ENCODE data around the gene APBB2.
"Not testable (repeated sequence)": the region's sequence is repeated elsewhere in the genome, so short reads cannot be mapped to it uniquely, and the experiment has no call there.

APBB2 gene

GRCh38 chr4:41060352-41061334 is 153.7 kb downstream of the APBB2 start:
- DNase-seq (ENCODE audit: low spot score): no peak

DNA sequence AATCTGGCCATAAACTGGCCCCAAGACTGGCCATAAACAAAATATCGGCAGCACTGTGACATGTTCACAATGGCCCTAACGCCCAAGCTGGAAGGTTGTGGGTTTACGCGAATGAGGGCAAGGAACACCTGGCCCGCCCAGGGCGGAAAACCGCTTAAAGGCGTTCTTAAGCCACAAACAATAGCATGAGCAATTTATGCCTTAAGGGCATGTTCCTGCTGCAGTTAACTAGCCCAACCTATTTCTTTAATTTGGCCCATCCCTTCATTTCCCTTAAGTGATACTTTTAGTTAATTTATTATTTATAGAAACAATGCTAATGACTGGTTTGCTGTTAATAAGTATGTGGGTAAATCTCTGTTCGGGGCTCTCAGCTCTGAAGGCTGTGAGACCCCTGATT is 154.9 kb downstream of the APBB2 start:
- not testable (repeated sequence) for DNase-seq (ENCODE audit: low spot score)

DNA sequence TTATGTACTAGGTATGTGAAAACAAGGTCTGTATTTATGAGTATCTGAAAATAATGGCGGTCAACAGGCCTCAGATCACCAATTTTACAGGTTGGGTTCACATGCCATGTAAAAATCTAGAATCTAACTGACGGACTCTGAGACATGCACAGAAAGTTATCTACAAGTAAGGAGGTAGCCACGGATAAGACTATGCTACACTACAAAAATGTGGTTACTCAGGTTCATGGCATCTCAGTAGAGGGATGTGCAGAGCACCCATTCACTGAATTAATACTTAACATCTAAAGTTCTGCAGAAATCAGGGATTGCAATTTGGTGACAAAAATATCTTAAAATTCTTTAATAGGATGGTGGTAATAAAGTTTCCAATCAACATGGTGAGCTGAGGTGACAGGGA is 155.9 kb downstream of the APBB2 start:
- DNase-seq (ENCODE audit: low spot score): no peak

DNA sequence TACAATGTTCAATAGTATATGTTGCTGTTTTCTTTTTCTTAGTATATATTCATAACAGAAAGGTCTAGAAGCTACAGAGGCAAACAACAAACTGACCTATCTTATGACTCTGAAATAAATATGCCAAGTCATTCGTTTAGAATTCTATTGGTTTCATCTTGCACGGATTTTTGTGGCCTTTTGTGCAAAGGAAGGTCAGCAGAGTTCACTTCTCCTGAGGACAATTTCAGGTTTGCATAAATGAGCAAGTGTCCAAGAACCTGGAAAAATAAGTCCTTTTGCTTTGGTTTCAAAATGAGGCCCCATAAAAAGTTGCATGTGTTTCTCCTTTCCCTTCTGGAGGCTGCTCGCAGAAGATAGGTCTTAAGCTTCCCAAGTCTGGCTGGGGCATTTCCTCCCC is 156.9 kb downstream of the APBB2 start:
- DNase-seq (ENCODE audit: low spot score): no peak

- no peak for DNase-seq (ENCODE audit: low spot score)
Measured at GRCh38 chr4:41052287-41052686, 162.1 kb downstream of the APBB2 start.

GRCh38 chr4:41050880-41051775 is 163.2 kb downstream of the APBB2 start:
- DNase-seq (ENCODE audit: low spot score): peak; percentile 44

DNA sequence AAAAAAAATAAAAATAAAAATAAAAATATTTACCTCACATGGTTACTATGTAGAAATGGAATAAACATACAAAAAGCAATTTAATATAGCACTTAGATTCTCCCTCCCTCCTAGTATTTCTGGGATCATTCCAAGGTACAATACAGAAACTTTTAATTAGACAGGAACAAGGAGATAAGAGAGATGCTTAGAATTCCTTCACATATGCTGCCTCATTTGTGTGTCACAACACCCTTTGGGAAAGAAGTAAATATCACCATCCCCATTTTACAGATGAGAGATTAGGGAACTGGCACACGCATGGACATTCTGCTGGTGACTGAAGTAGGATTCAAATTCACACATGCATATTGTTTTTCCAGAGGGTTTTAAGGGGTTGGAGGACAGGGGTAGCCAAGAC is 164.2 kb downstream of the APBB2 start:
- no peak for DNase-seq (ENCODE audit: low spot score)

DNA sequence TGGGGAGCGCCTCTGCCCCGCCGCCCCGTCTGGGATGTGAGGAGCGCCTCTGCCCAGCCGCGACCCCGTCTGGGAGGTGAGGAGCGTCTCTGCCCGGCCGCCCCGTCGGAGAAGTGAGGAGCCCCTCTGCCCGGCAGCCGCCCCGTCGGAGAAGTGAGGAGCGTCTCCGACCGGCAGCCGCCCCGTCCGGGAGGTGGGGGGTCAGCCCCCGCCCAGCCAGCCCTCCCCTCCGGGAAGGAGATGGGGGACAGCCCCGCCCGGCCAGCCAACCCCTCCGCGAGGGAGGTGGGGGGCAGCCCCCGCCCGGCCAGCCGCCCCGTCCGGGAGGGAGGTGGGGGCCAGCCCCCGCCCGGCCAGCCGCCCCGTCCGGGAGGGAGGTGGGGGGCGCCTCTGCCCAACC is 165.2 kb downstream of the APBB2 start:
- DNase-seq (ENCODE audit: low spot score): not testable (repeated sequence)

- no peak for DNase-seq (ENCODE audit: low spot score)
Measured at GRCh38 chr4:41044791-41045190, 169.6 kb downstream of the APBB2 start.

DNA sequence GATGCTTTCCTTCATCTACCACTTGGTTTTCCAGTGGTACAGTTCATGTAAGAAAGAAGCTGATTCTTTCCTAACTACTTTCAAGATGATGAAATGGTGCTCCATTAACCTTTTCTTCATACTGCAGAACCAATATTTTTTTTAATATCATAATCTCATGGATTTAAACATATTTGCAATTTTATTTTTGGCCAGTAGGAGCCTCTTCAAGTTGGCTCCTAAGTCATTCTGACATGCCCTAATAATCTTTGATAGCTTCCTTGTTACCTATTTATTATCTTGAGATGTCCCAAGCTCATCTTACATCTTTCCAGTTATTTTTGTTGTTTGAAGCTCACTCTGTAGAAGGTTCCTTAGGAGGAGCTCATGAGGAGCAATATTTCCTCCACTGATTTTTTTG is 170.2 kb downstream of the APBB2 start:
- no peak for DNase-seq (ENCODE audit: low spot score)

GRCh38 chr4:41043465-41043864 is 170.9 kb downstream of the APBB2 start:
- no peak for DNase-seq (ENCODE audit: low spot score)

- DNase-seq (ENCODE audit: low spot score): no peak
Measured at GRCh38 chr4:41041551-41041950, 172.8 kb downstream of the APBB2 start.

GRCh38 chr4:41039317-41039716 is 175.0 kb downstream of the APBB2 start:
- DNase-seq (ENCODE audit: low spot score): no peak

DNA sequence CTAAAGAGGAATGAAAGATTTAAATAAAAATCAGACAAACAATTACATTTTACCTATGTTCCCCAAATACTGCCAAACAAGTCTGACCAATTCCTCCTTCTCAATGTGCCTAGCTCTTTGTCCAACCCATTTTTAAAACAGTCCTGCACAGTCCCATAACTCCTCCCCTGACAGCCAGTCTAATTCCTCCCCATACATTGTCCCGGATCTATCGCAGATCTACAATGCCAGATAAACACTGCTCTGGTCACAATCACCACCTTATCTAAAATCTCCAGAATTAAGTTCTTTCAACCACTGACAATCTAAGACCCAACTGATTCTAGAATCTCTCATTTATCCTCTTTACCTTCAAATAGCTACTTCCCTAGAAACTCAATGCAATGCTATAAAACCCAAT is 176.0 kb downstream of the APBB2 start:
- DNase-seq (ENCODE audit: low spot score): no peak

GRCh38 chr4:41029098-41029497 is 185.2 kb downstream of the APBB2 start:
- DNase-seq (ENCODE audit: low spot score): no peak

GRCh38 chr4:41028392-41029076 is 185.8 kb downstream of the APBB2 start:
- no peak for DNase-seq (ENCODE audit: low spot score)

DNA sequence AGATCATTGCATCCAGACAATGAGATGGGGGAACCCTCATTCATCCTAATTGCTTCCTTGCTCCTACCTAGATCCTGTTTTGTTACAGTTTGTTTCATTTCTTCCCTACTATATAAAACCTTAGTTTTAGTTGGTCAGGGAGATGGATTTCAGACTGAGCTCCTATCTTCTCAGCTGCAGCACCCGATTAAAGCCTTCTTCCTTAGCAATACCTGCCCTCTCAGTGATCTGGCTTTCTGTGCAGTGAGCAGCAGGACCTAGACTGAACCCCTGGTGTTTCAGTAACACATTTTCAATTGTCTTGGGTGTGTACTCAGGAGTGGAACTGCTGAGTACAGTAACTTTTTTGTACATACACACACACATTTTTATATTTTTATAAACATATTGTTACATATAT is 187.4 kb downstream of the APBB2 start:
- DNase-seq (ENCODE audit: low spot score): no peak

DNA sequence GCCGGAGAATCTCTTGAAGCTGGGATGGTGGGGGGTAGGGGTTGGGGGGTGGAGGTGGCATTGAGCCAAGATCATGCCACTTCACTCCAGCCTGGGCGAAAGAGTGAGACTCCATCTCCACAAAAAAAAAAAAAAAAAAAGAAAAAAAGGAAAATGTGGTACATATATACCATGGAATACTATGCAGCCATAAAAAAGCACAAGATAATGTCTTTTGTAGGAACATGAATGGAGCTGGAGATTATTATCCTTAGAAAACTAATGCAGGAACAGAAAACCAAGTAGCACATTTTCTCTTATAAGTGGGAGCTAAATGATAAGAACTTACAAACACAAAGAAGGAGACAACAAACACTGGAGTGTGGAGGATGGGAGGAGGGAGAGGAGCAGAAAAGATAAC is 188.5 kb downstream of the APBB2 start:
- no peak for DNase-seq (ENCODE audit: low spot score)

GRCh38 chr4:41024556-41025491 is 189.5 kb downstream of the APBB2 start:
- no peak for DNase-seq (ENCODE audit: low spot score)

DNA sequence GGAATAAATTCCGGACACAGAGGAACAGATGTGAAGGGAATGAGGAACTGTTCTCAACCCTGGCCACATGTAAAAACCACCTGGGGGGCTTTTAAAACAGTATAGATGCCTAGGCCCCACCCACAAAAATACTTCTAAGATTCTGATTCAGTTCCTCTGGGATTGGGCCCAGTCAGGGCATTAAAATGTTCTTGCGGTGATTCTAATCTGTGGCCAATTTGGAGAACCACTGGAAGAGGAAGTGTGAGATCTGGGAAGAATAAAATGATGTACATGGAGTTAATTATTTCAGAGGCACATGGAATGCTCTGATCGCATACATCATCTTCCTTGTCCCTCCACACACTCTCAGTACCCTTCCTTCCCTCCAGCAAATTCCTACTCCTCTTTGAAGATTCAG is 192.2 kb downstream of the APBB2 start:
- no peak for DNase-seq (ENCODE audit: low spot score)

- no peak for DNase-seq (ENCODE audit: low spot score)
Measured at GRCh38 chr4:41015016-41015675, 199.2 kb downstream of the APBB2 start.

Data from kidney capillary endothelial cell (primary cell).